GM12878 (cell line): Measurements from ENCODE around the gene GNAL.

Experiments
- CEBPB ChIP-seq, 2 experiments: fragments of 150-350 bp in 1 of 2; IDR thresholded peaks; 2 replicates each; pipeline ENCODE4 v1.6.1; 2012 to 2014; ENCODE audit warnings: low read depth in 2 of 2, low read length in 2 of 2, borderline replicate concordance in 1 of 2, inconsistent platforms in 1 of 2
- CTCF ChIP-seq, 3 experiments: IDR thresholded peaks in 2 of 3; conservative IDR thresholded peaks in 1 of 3; 2 replicates each; pipeline ENCODE4 v1.5.1; 2011; ENCODE audit warnings: low read depth in 3 of 3, low read length in 3 of 3, mild to moderate bottlenecking in 3 of 3, control low read depth in 2 of 3, moderate library complexity in 2 of 3, inconsistent platforms in 1 of 3, mixed read lengths in 1 of 3; ENCODE audit not compliant: control insufficient read depth in 2 of 3, insufficient read depth in 1 of 3; ENCODE audit errors: extremely low read depth in 1 of 3
- GABPA ChIP-seq: IDR thresholded peaks from 2 replicates; pipeline ENCODE4 v1.6.1; 2014; ENCODE audit warnings: antibody characterized with exemption, low read depth, mild to moderate bottlenecking, inconsistent platforms
- NFYB ChIP-seq: IDR thresholded peaks from 2 replicates; pipeline ENCODE4 v1.6.1; 2011; ENCODE audit warnings: low read depth, mild to moderate bottlenecking, low read length, improper control_type of control experiment, moderate library complexity; ENCODE audit not compliant: insufficient read depth
- SMC3 ChIP-seq: IDR thresholded peaks from 2 replicates; pipeline ENCODE4 v1.6.1; 2011; ENCODE audit warnings: low read length, improper control_type of control experiment, borderline replicate concordance
- SP1 ChIP-seq: IDR thresholded peaks from one replicate; pipeline ENCODE4 v1.6.1; 2011; ENCODE audit warnings: low read depth, low read length
- ZBTB33 ChIP-seq: fragments of 450-650 bp; IDR thresholded peaks from 2 replicates; pipeline ENCODE4 v1.6.1; 2017; ENCODE audit warnings: mild to moderate bottlenecking
- ZNF24 ChIP-seq: fragments of 450-650 bp; IDR thresholded peaks from 2 replicates; pipeline ENCODE4 v1.6.1; 2017; ENCODE audit warnings: antibody characterized with exemption, mild to moderate bottlenecking

GRCh38 chr18:11673560-11673959 is 15.5 kb upstream of the GNAL start:
- no peak for TF ChIP-seq SMC3
- no peak for TF ChIP-seq CTCF (IDR thresholded peaks at IDR 0.05 in 2 of 3, conservative IDR thresholded peaks at IDR 0.05 in 1 of 3; ENCODE audit: control insufficient read depth in 2 of 3, extremely low read depth in 1 of 3, insufficient read depth in 1 of 3, low read depth in 3 of 3, low read length in 3 of 3)
- TF ChIP-seq NFYB = no peak
- no peak for TF ChIP-seq CEBPB (IDR thresholded peaks at IDR 0.05; ENCODE audit: borderline replicate concordance in 1 of 2, low read depth in 2 of 2, low read length in 2 of 2)
- TF ChIP-seq ZBTB33 = no peak
- TF ChIP-seq SP1 = no peak
- TF ChIP-seq ZNF24 = no peak
- TF ChIP-seq GABPA = no peak
